GM19438 (cell line): ENCODE results near the gene VRK2.
"Not testable (repeated sequence)": the region's sequence is repeated elsewhere in the genome, so short reads cannot be mapped to it uniquely, and the experiment has no call there.

ENCODE experiments used
- ATAC-seq: cut with Tn5 transposase; IDR thresholded peaks from one replicate; pipeline ENCODE4 v1.9.1; 2021; ENCODE audit warnings: low read depth; ENCODE audit not compliant: unreplicated experiment

VRK2 gene

GRCh38 chr2:58106896-58107295 is 60.3 kb downstream of the VRK2 start:
- ATAC-seq, result no peak

- no peak for ATAC-seq
Observed at GRCh38 chr2:58107803-58108710, 61.5 kb downstream of the VRK2 start.

- ATAC-seq, result no peak
Observed at GRCh38 chr2:58109481-58109880, 62.9 kb downstream of the VRK2 start.

- ATAC-seq, result no peak
Observed at GRCh38 chr2:58110765-58111164, 64.2 kb downstream of the VRK2 start.

- not testable (repeated sequence) for ATAC-seq
Observed at GRCh38 chr2:58113563-58113962, 67.0 kb downstream of the VRK2 start.

GRCh38 chr2:58120626-58121229 is 74.1 kb downstream of the VRK2 start:
- no peak for ATAC-seq

GRCh38 chr2:58122040-58122439 is 75.4 kb downstream of the VRK2 start:
- no peak for ATAC-seq

GRCh38 chr2:58122540-58122939 is 75.9 kb downstream of the VRK2 start:
- ATAC-seq, result no peak

- no peak for ATAC-seq
Observed at GRCh38 chr2:58127111-58127510, 80.5 kb downstream of the VRK2 start.

- no peak for ATAC-seq
Observed at GRCh38 chr2:58130238-58130637, 83.6 kb downstream of the VRK2 start.

- no peak for ATAC-seq
Observed at GRCh38 chr2:58131191-58132011, 84.8 kb downstream of the VRK2 start.

GRCh38 chr2:58133395-58133794 is 86.8 kb downstream of the VRK2 start:
- ATAC-seq, result no peak

- no peak for ATAC-seq
Observed at GRCh38 chr2:58135861-58136260, 89.3 kb downstream of the VRK2 start.

GRCh38 chr2:58137221-58137620 is 90.6 kb downstream of the VRK2 start:
- no peak for ATAC-seq

- ATAC-seq, result no peak
Observed at GRCh38 chr2:58137856-58138255, 91.2 kb downstream of the VRK2 start.

GRCh38 chr2:58138396-58139030 is 91.9 kb downstream of the VRK2 start:
- ATAC-seq, result no peak

- ATAC-seq, result no peak
Observed at GRCh38 chr2:58140508-58141072, 94.0 kb downstream of the VRK2 start.

GRCh38 chr2:58145769-58146168 is 99.2 kb downstream of the VRK2 start:
- ATAC-seq, result not testable (repeated sequence)

- ATAC-seq, result no peak
Observed at GRCh38 chr2:58146707-58147106, 100.1 kb downstream of the VRK2 start.

GRCh38 chr2:58155160-58155778 is 108.7 kb downstream of the VRK2 start:
- no peak for ATAC-seq
